Muscle of leg (tissue), 11 donors: ENCODE results near the gene KIF13A. TPM values are rescaled to one million over a fixed set of nuclear protein-coding genes. Genes with fewer than 3 reads are reported as not detected.
"Not testable (repeated sequence)": the region's sequence is repeated elsewhere in the genome, so short reads cannot be mapped to it uniquely, and the experiment has no call there.

ENCODE experiments used
- DNase-seq: peaks from one replicate; pipeline ENCODE4 v3.0.0; 2013
- H3K27ac ChIP-seq: one replicate; pipeline ENCODE4 v1.5.1; 2013; ENCODE audit warnings: mild to moderate bottlenecking, low read length, control low read depth
- H3K27me3 ChIP-seq: one replicate; pipeline ENCODE4 v1.6.1; 2013; ENCODE audit warnings: low read length; ENCODE audit not compliant: control insufficient read depth, insufficient read depth
- H3K36me3 ChIP-seq: one replicate; pipeline ENCODE4 v1.6.1; 2013; ENCODE audit warnings: low read length; ENCODE audit not compliant: control insufficient read depth, insufficient read depth
- H3K4me1 ChIP-seq: one replicate; pipeline ENCODE4 v1.6.1; 2013; ENCODE audit warnings: low read length; ENCODE audit not compliant: control insufficient read depth, insufficient read depth
- H3K4me3 ChIP-seq: one replicate; pipeline ENCODE4 v1.5.1; 2013; ENCODE audit warnings: low read length, control low read depth
- H3K9me3 ChIP-seq: replicated peaks from 2 replicates; pipeline ENCODE4 v1.6.1; 2013; ENCODE audit warnings: low read depth, low read length; ENCODE audit not compliant: control insufficient read depth
- WGBS: methylation state at CpG from one replicate; pipeline ENCODE4 v1.1.5; 2013; ENCODE audit warnings: missing lambda C conversion rate; ENCODE audit not compliant: insufficient coverage; 5-methylcytosine and 5-hydroxymethylcytosine counted together
- polyA plus RNA-seq, 8 donors: library from polyadenylated mRNA; unstranded; fragments of 120-200 nt; gene quantifications; one replicate each; pipeline versions ENCODE4 v1.2.1 to v1.2.3, GENCODE V29; 2013; ENCODE audit warnings: inconsistent platforms in 1 of 8, low replicate concordance in 1 of 8; ENCODE audit not compliant: insufficient read length in 8 of 8, insufficient read depth in 1 of 8
- total RNA-seq: library from RNA; stranded (reverse); fragments of 120-200 nt; gene quantifications from one replicate; pipeline ENCODE4 v1.2.4, GENCODE V29; 2013

Gene KIF13A
- total and polyA plus RNA-seq, 9 donors = 29.7 to 41.1 (median 32.4) TPM

DNA sequence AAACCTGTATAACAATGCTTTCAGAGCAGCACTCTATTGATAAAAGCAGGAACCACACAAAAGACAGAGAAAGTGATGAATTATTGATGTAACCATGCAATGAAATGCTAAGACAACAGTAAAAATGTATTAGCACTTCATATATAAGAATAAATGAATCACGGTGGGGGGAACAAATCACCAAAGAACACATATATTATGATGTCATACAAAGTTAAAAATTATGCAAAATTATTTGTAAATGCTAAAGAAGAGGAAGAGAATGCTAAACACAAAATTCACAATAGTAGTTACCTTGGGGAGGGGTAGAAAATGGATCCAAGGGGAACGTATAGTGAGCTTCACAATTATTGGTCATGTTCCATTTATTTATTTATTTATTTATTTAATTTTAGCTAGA, 133.9 kb downstream of the KIF13A start:
- no peak overlapping the region for H3K27ac ChIP-seq
- no CpG with 5 or more reads among the region's 2 CpGs for WGBS
- peaks cover 22% of the 10 kb centered on the region for H3K36me3 ChIP-seq
- H3K4me1 ChIP-seq = no peaks in the 10 kb centered on the region
- no peaks in the 10 kb centered on the region for H3K9me3 ChIP-seq
- H3K27me3 ChIP-seq = no peaks in the 10 kb centered on the region
- no peak for DNase-seq
- H3K4me3 ChIP-seq = no peak overlapping the region

DNA sequence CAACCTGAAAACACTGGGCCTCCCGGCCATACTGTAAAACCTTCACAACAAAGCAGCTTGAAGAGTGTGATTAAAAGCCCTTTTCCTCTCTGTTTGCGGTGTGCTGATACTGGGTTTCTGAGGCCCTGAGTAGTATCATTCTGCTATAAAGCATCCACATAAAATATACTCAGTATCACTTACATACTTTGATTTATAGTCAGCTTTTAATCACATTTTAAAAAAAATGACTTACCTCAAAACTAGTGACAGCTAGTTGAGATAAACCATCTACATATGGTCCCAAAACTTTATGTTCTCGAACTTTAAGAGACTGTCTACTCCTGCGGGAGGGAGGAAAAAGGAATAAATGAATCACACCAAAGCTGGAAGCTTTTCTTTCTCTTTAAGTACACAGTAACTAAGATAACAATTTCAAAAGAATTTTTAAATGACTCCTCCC, 135.7 kb downstream of the KIF13A start:
- Histone ChIP-seq H3K9me3 (no peaks in the 10 kb centered on the region), H3K4me3 (no peak overlapping the region), H3K27me3 (no peaks in the 10 kb centered on the region), H3K36me3 (peaks cover 26% of the 10 kb centered on the region), H3K27ac (no peak overlapping the region), H3K4me1 (no peaks in the 10 kb centered on the region)
- WGBS = no CpG with 5 or more reads among the region's 4 CpGs
- peak; percentile 27 for DNase-seq

DNA sequence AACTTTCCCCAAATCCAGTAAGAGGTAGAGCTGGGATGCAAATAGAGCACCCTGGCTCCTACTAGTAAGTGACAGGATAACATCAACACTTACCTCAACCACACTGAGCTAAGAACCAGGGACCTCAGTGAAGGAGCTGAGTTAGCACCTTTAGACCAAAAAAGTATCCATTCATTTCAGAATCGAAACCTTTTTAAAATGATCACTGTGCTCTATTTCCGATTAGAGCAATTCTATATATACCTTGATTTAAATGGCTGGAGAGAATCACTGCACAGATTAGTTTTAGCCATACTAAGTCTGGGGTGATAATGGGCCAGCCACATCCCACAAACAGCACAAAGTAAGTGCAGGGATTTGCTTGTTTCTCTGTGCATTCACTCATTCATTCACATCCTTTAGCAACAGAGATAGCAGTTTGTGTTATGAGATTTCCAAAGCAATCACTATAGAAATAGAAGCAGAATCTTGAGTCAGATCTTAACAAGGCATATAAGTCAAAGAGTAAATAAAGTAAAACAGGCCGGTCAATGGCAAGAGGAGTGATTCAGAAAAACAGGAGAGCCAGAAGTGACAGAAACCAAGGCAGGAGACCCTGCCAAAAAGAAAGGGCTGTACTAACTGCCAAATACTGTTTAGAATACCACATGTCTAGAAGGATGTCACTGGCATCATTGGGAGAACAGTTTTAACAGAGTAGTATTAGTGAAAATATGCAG, 136.3 kb downstream of the KIF13A start:
- H3K9me3 ChIP-seq = no peaks in the 10 kb centered on the region
- H3K27me3 ChIP-seq = no peaks in the 10 kb centered on the region
- H3K4me3 ChIP-seq = no peak overlapping the region
- DNase-seq = no peak
- peaks cover 28% of the 10 kb centered on the region for H3K36me3 ChIP-seq
- H3K27ac ChIP-seq = no peak overlapping the region
- H3K4me1 ChIP-seq = no peaks in the 10 kb centered on the region
- WGBS = no CpG with 5 or more reads among the region's 3 CpGs

DNA sequence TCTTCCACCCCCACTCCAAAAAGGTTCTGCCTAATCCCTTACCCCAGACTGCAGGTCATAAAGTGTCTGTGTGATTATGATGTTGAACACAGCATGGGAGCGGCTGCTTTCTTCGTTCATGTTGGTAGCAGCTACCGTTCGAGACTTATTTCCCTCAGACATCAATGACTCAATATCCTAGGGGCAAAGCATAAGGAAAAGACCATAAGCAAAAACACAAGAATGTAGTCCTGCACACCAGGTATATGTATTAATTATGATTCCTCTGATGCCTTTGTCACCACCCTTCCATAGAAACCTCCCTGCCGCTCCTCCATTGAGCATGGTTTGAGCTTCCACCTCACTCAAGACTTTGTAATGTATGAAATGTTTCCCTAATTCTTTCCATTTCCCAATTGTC, 137.2 kb downstream of the KIF13A start:
- Histone ChIP-seq H3K36me3 (peaks cover 32% of the 10 kb centered on the region), H3K4me3 (no peak overlapping the region), H3K27ac (no peak overlapping the region), H3K4me1 (no peaks in the 10 kb centered on the region), H3K27me3 (no peaks in the 10 kb centered on the region), H3K9me3 (no peaks in the 10 kb centered on the region)
- DNase-seq = no peak
- WGBS = no CpG with 5 or more reads among the region's 5 CpGs

DNA sequence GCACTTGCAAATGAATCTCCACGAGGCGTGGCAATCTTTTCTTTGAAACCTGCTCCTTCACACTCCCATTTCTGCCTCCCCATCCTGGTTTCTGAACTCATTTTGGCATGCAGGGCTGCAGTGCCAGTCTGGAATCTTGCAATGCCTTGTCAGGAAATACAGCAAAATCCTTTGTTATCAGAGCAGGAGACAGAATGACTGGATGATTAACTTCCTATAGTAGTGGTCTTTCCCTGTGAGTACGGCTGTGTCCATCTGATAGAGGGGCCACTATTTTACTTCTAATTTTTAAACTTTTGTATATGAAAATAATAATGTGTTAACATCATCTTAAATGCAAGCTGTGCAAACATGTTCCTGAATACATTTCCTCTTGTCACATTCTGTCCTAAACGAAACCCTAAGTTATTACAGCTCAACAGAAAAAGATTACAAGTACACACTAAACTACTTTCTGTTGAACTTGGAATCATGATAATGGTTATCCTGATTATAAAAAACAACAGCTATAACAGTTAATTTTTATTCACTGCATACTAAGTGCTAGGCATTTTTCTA, 140.2 kb downstream of the KIF13A start:
- Histone ChIP-seq H3K4me1 (no peaks in the 10 kb centered on the region), H3K4me3 (no peak overlapping the region), H3K27ac (no peak overlapping the region), H3K36me3 (peaks cover 35% of the 10 kb centered on the region), H3K27me3 (no peaks in the 10 kb centered on the region), H3K9me3 (no peaks in the 10 kb centered on the region)
- WGBS = 86% methylated on average over 2 of the region's 4 CpGs
- no peak for DNase-seq

DNA sequence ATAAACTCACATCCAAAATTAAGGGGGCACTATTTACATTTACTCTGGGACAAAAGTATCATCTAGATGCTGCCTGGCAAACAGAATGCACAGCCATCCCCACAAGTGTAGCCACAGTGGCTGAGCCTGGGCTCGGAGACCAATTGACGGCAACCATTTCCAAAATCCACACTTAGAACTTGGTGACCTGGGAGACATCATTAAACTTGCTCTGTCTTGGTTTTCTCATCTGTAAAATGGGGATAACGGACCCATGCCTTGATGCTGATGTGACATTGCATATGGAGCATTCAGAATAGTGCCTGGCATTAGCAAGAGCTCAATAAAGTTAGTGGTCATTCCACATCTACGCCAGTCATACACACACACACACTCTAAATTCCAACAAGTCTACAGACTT, 140.7 kb downstream of the KIF13A start:
- no peaks in the 10 kb centered on the region for H3K9me3 ChIP-seq
- no peaks in the 10 kb centered on the region for H3K4me1 ChIP-seq
- H3K27ac ChIP-seq = no peak overlapping the region
- no peak overlapping the region for H3K4me3 ChIP-seq
- no peaks in the 10 kb centered on the region for H3K27me3 ChIP-seq
- WGBS = 90% methylated on average over 1 of the region's 4 CpGs
- H3K36me3 ChIP-seq = peaks cover 35% of the 10 kb centered on the region
- no peak for DNase-seq

DNA sequence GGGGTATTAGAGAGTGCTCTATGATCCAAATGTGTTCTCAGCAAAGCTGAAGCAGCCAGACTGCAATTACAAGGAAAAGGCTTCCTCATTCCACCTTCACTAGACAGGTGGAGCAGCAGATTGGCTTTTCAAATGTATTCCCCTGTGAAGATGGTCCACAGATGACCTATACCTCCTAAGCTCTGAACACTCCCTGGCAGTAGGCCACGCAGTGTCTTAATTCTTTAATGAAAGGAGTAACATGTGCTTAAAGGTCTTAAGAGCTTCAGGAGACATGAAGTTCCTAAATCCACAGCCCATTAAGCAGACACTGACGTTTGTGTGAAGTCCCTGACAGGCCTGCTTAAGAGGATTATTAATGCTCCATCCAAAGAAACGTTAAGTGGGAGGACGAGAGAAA, 141.8 kb downstream of the KIF13A start:
- Histone ChIP-seq H3K27ac (no peak overlapping the region), H3K36me3 (peaks cover 28% of the 10 kb centered on the region), H3K4me1 (no peaks in the 10 kb centered on the region), H3K4me3 (no peak overlapping the region), H3K27me3 (no peaks in the 10 kb centered on the region), H3K9me3 (no peaks in the 10 kb centered on the region)
- DNase-seq = no peak
- WGBS = no CpG with 5 or more reads among the region's 4 CpGs

DNA sequence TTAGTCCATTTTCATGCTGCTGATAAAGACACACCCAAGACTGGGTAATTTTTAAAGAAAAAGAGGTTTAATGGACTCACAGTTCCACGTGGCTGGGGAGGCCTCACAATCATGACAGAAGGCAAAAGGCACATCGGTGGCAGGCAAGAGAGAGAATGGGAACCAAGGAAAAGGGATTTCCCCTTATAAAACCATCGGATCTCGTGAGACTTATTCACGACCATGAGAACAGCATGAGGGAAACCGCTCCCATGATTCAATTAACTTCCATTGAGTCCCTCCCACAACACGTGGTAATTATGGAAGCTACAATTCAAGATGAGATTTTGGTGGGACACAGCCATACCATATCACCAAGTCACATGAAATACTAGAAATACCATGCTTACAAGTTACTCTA, 142.5 kb downstream of the KIF13A start:
- not testable (repeated sequence) for H3K27ac ChIP-seq, DNase-seq, H3K4me1 ChIP-seq, H3K9me3 ChIP-seq, H3K27me3 ChIP-seq, H3K4me3 ChIP-seq
- H3K36me3 ChIP-seq = peaks cover 24% of the 10 kb centered on the region
- whole genome bisulfite sequencing = no CpG with 5 or more reads among the region's 7 CpGs

DNA sequence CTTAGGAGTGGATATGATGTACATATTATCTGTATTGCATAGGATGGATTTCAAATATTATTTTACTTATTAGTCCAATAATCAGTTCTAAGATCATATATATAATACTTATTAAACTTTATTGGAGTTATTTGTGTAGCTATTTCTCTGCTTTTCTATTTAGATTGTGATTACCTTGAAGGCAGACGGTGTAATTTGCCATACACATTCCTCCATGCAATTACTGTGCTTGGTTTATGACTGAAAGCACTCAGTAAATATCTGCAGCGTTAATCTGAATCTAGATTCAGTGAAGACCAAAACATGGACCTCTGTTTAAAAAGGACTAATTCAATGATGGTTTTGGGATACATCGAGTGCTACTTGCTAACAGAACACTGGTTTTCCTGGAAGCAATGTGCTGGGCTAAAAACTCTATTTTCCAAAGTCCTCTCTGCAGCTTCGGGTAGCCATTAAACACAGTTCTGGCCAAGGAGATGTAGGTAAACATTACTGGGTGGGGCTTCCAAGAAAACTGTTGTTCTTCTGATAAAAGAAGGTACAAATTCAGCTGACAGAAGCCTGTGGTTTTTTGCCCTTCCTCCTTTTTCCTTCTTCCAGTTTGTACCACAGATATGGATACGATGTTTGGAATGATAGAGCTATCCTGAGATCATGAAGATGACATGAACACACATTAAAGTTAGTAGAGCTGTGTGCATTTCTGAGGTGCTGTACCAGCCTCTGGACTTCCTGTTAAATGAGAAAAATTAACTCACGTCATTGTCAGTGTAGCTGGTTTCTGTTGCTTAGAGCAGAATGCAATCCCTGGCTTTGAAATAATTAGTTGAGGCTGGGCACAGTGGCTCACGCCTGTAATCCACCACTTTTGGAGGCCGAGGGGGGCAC, 144.3 kb downstream of the KIF13A start:
- Histone ChIP-seq H3K4me3 (no peak overlapping the region), H3K4me1 (no peaks in the 10 kb centered on the region), H3K27ac (no peak overlapping the region), H3K27me3 (no peaks in the 10 kb centered on the region), H3K9me3 (no peaks in the 10 kb centered on the region), H3K36me3 (peaks cover 18% of the 10 kb centered on the region)
- DNase-seq = no peak
- WGBS = 94% methylated on average over 3 of the region's 8 CpGs
